Fibroblast of lung (primary cell): Measurements from ENCODE around the gene SULF2. TPM values are rescaled to one million over a fixed set of nuclear protein-coding genes. Genes with fewer than 3 reads are reported as not detected.

Experiments
- DNase-seq, 2 donors: peaks; one replicate each; pipeline versions ENCODE4 v3.0.0 to v3.0.0-alpha.2; 2010; ENCODE audit warnings: low read depth in 2 of 2
- H2AFZ ChIP-seq: 2 replicates; pipeline ENCODE4 v1.5.1; 2012; ENCODE audit warnings: low read length, control low read depth, inconsistent platforms
- H3K27ac ChIP-seq: 2 replicates; pipeline ENCODE4 v1.5.1; 2011; ENCODE audit warnings: low read length, control low read depth; ENCODE audit not compliant: insufficient read depth
- H3K27me3 ChIP-seq: 2 replicates; pipeline ENCODE4 v1.5.1; 2011; ENCODE audit warnings: mild to moderate bottlenecking, low read length; ENCODE audit not compliant: control insufficient read depth, insufficient read depth
- H3K36me3 ChIP-seq: 2 replicates; pipeline ENCODE4 v1.5.1; 2011; ENCODE audit warnings: low read length; ENCODE audit not compliant: control insufficient read depth, insufficient read depth
- H3K4me1 ChIP-seq: 2 replicates; pipeline ENCODE4 v1.5.1; 2011; ENCODE audit warnings: low read length; ENCODE audit not compliant: control insufficient read depth, insufficient read depth; ENCODE audit errors: extremely low read depth
- H3K4me2 ChIP-seq: 2 replicates; pipeline ENCODE4 v1.5.1; 2011; ENCODE audit warnings: low read length, control low read depth; ENCODE audit not compliant: insufficient read depth; ENCODE audit errors: extremely low read depth
- H3K4me3 ChIP-seq, 4 experiments: fragments of 200-600 bp in 1 of 4; sonication (generic) in 1 of 4; replicated peaks in 1 of 4; 2 replicates each; pipeline ENCODE4 v1.5.1; 2011 to 2016; ENCODE audit warnings: low read length in 4 of 4, low read depth in 3 of 4, mild to moderate bottlenecking in 3 of 4, control low read depth in 2 of 4, inconsistent platforms in 1 of 4, mixed read lengths in 1 of 4; ENCODE audit not compliant: insufficient read depth in 1 of 4; ENCODE audit errors: control extremely low read depth in 1 of 4
- H3K79me2 ChIP-seq: 2 replicates; pipeline ENCODE4 v1.5.1; 2012; ENCODE audit warnings: mild to moderate bottlenecking, low read length, inconsistent platforms; ENCODE audit not compliant: control insufficient read depth, insufficient read depth
- H3K9ac ChIP-seq: 2 replicates; pipeline ENCODE4 v1.5.1; 2011; ENCODE audit warnings: mild to moderate bottlenecking, low read length, control low read depth; ENCODE audit not compliant: insufficient read depth
- H3K9me3 ChIP-seq: 2 replicates; pipeline ENCODE4 v1.5.1; 2012; ENCODE audit warnings: low read depth, low read length; ENCODE audit not compliant: control insufficient read depth, insufficient read depth
- H4K20me1 ChIP-seq: 2 replicates; pipeline ENCODE4 v1.5.1; 2011; ENCODE audit warnings: low read length; ENCODE audit not compliant: control insufficient read depth, insufficient read depth; ENCODE audit errors: extremely low read depth
- CTCF ChIP-seq, 2 donors: IDR thresholded peaks in 1 of 2; conservative IDR thresholded peaks in 1 of 2; 1 replicate in 1 of 2; 2 replicates in 1 of 2; pipeline ENCODE4 v1.5.1; 2011 to 2012; ENCODE audit warnings: low read length in 2 of 2, control low read depth in 1 of 2, inconsistent platforms in 1 of 2, low read depth in 1 of 2, mild to moderate bottlenecking in 1 of 2
- EZH2 ChIP-seq: IDR thresholded peaks from 2 replicates; pipeline ENCODE4 v1.5.1; 2012; ENCODE audit warnings: low read length, control low read depth, mild to moderate bottlenecking; ENCODE audit errors: missing control alignments
- polyA plus RNA-seq, 2 donors: library from polyadenylated mRNA; depleted of rRNA in 1 of 2; stranded (reverse) in 1 of 2; unstranded in 1 of 2; fragments of >200 nt; gene quantifications; 2 replicates each; pipeline ENCODE4 v1.2.1, GENCODE V29; 2011 to 2012; ENCODE audit warnings: missing spikeins in 1 of 2
- total RNA-seq: library from RNA; depleted of rRNA; stranded (reverse); fragments of >200 nt; gene quantifications from 2 replicates; pipeline ENCODE4 v1.2.1, GENCODE V29; 2014

The SULF2 gene
- total and polyA plus RNA-seq, 2 donors (not counting 1 experiment from before 2014, with no cell fraction given) = 0.26 to 9.6 TPM

GRCh38 chr20:47740121-47740861, 45.0 kb downstream of the SULF2 start:
- Histone ChIP-seq H3K4me3 (no peak overlapping the region), H3K4me1 (no peaks in the 10 kb centered on the region), H3K27ac (no peak overlapping the region), H3K9me3 (no peaks in the 10 kb centered on the region), H3K27me3 (no peaks in the 10 kb centered on the region), H3K4me2 (no peak overlapping the region), H3K9ac (no peak overlapping the region), H3K79me2 (no peaks in the 10 kb centered on the region), H4K20me1 (no peaks in the 10 kb centered on the region), H3K36me3 (no peaks in the 10 kb centered on the region), H2AFZ (no peak overlapping the region)
- TF ChIP-seq EZH2 (no peak), CTCF (conservative IDR thresholded peaks at IDR 0.05 in 1 of 2, IDR thresholded peaks at IDR 0.05 in 1 of 2; ENCODE audit: low read depth in 1 of 2, low read length in 2 of 2) (no peak)
- DNase-seq = no peak

GRCh38 chr20:47737923-47738322, 47.4 kb downstream of the SULF2 start:
- no peaks in the 10 kb centered on the region for H3K27me3 ChIP-seq
- TF ChIP-seq EZH2 = no peak
- TF ChIP-seq CTCF (conservative IDR thresholded peaks at IDR 0.05 in 1 of 2, IDR thresholded peaks at IDR 0.05 in 1 of 2; ENCODE audit: low read depth in 1 of 2, low read length in 2 of 2) = no peak

GRCh38 chr20:47736570-47737152, 48.6 kb downstream of the SULF2 start:
- no peak overlapping the region for H3K27ac ChIP-seq
- no peaks in the 10 kb centered on the region for H3K79me2 ChIP-seq
- H3K9ac ChIP-seq = no peak overlapping the region
- no peaks in the 10 kb centered on the region for H3K36me3 ChIP-seq
- H4K20me1 ChIP-seq = no peaks in the 10 kb centered on the region
- no peak overlapping the region for H3K4me2 ChIP-seq
- TF ChIP-seq EZH2 = no peak
- no peak for TF ChIP-seq CTCF (conservative IDR thresholded peaks at IDR 0.05 in 1 of 2, IDR thresholded peaks at IDR 0.05 in 1 of 2; ENCODE audit: low read depth in 1 of 2, low read length in 2 of 2)
- no peaks in the 10 kb centered on the region for H3K4me1 ChIP-seq
- no peaks in the 10 kb centered on the region for H3K27me3 ChIP-seq
- DNase-seq = no peak
- no peak overlapping the region for H3K4me3 ChIP-seq
- H2AFZ ChIP-seq = no peak overlapping the region
- H3K9me3 ChIP-seq = no peaks in the 10 kb centered on the region

More at GRCh38 chr20:47737923-47738322, 47.4 kb downstream of the SULF2 start:
- no peak overlapping the region for H3K4me2 ChIP-seq
- no peaks in the 10 kb centered on the region for H3K9me3 ChIP-seq
- no peak overlapping the region for H2AFZ ChIP-seq
- H3K79me2 ChIP-seq = no peaks in the 10 kb centered on the region
- no peaks in the 10 kb centered on the region for H3K36me3 ChIP-seq
- no peaks in the 10 kb centered on the region for H3K4me1 ChIP-seq
- no peak overlapping the region for H3K27ac ChIP-seq
- no peaks in the 10 kb centered on the region for H4K20me1 ChIP-seq
- H3K9ac ChIP-seq = no peak overlapping the region
- DNase-seq = no peak
- no peak overlapping the region for H3K4me3 ChIP-seq
